ENCODE data around the gene B4GALT7.

B4GALT7 gene

DNA sequence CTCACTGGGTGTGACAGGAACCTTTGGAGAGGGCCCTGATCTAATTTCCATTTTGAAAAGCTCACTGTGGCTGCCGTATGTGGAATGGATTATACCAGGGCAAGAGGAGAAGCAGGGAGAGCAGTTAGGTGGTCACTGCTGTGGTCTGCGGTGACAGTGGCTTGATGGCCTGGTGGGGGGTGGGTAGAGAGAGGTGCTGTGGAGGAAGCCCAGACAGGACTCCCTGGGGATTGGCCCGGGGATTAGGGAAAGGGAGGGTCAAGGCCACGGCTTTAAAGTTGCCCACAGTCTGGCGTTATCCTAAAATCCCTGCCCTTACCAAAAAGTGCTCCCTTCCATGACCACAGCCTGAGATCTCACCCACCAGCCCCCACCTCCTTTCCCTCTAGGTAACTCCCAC, 4.7 kb downstream of the B4GALT7 start:
- H2AFZ ChIP-seq, result no peak overlapping the region
- H3K9ac ChIP-seq, result no peak overlapping the region
- peaks cover 21% of the 10 kb centered on the region for H3K4me1 ChIP-seq
- H3K4me2 ChIP-seq (ENCODE audit: low read length), result no peak overlapping the region
- TF ChIP-seq, protein P1, sequence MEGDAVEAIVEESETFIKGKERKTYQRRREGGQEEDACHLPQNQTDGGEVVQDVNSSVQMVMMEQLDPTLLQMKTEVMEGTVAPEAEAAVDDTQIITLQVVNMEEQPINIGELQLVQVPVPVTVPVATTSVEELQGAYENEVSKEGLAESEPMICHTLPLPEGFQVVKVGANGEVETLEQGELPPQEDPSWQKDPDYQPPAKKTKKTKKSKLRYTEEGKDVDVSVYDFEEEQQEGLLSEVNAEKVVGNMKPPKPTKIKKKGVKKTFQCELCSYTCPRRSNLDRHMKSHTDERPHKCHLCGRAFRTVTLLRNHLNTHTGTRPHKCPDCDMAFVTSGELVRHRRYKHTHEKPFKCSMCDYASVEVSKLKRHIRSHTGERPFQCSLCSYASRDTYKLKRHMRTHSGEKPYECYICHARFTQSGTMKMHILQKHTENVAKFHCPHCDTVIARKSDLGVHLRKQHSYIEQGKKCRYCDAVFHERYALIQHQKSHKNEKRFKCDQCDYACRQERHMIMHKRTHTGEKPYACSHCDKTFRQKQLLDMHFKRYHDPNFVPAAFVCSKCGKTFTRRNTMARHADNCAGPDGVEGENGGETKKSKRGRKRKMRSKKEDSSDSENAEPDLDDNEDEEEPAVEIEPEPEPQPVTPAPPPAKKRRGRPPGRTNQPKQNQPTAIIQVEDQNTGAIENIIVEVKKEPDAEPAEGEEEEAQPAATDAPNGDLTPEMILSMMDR (IDR thresholded peaks at IDR 0.05), result no peak
- H3K27me3 ChIP-seq (ENCODE audit: control insufficient read depth, insufficient read depth, low read length), result no peaks in the 10 kb centered on the region
- no peaks in the 10 kb centered on the region for H3K36me3 ChIP-seq (ENCODE audit: control insufficient read depth, insufficient read depth, low read length)
- no peak overlapping the region for H3K4me3 ChIP-seq (ENCODE audit: low read depth, low read length)
- H3K27ac ChIP-seq, result no peak overlapping the region
- no peaks in the 10 kb centered on the region for H3K9me3 ChIP-seq (ENCODE audit: control insufficient read depth, low read length)
- peaks cover 5% of the 10 kb centered on the region for H3K79me2 ChIP-seq

DNA sequence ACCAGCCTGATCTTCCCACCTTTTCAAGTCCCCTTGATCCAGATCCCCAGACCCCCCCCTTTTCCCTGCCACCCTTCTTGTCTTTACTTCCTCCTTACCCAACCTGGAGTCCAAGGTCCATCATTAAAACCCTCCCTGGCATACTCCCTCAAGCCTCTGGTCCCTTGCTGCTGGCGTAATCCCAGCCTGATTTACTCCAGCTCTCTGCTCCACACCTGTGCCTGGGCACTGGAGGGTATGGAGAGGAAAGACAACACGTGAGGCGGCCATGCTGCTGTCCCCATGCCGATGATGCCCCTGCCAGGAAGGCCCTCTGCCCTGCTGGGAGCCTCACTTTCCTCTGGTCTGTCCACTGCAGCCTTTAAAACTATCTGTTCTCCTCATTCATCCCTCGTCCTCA, 5.1 kb downstream of the B4GALT7 start:
- no peaks in the 10 kb centered on the region for H3K36me3 ChIP-seq (ENCODE audit: control insufficient read depth, insufficient read depth, low read length)
- TF ChIP-seq, protein P1 (IDR thresholded peaks at IDR 0.05), result no peak
- no peaks in the 10 kb centered on the region for H3K27me3 ChIP-seq (ENCODE audit: control insufficient read depth, insufficient read depth, low read length)
- peaks cover 21% of the 10 kb centered on the region for H3K4me1 ChIP-seq
- no peak overlapping the region for H3K4me3 ChIP-seq (ENCODE audit: low read depth, low read length)
- H3K79me2 ChIP-seq, result peaks cover 5% of the 10 kb centered on the region
- no peak overlapping the region for H3K27ac ChIP-seq
- H3K9ac ChIP-seq, result no peak overlapping the region
- H2AFZ ChIP-seq, result no peak overlapping the region
- H3K4me2 ChIP-seq (ENCODE audit: low read length), result no peak overlapping the region
- no peaks in the 10 kb centered on the region for H3K9me3 ChIP-seq (ENCODE audit: control insufficient read depth, low read length)

DNA sequence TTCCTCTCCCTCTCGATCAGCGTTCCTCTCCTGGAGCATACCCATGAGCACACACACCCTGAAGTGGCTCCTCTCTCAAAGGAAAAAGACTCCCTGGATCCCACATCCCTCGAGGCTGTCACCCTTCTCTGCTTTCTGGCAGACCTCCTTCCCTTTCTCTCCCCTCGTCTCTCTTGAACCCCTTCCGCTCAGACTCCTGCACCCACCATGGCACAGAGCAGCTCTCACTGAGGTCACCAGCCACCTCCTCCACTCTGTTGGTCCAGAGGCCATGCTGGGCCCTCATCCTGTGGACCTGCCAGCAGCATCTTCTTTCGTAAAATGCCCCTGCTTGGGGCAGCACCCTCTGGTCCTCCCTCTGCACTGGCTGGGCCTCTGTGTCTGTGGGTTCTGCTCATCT, 5.7 kb downstream of the B4GALT7 start:
- Histone ChIP-seq H3K9ac (no peak overlapping the region), H3K4me1 (peaks cover 20% of the 10 kb centered on the region), H3K4me3 (ENCODE audit: low read depth, low read length) (no peak overlapping the region), H3K36me3 (ENCODE audit: control insufficient read depth, insufficient read depth, low read length) (no peaks in the 10 kb centered on the region), H3K9me3 (ENCODE audit: control insufficient read depth, low read length) (no peaks in the 10 kb centered on the region), H3K79me2 (peaks cover 4% of the 10 kb centered on the region), H2AFZ (no peak overlapping the region), H3K27me3 (ENCODE audit: control insufficient read depth, insufficient read depth, low read length) (no peaks in the 10 kb centered on the region), H3K4me2 (ENCODE audit: low read length) (no peak overlapping the region), H3K27ac (no peak overlapping the region)
- TF ChIP-seq, protein P1 (IDR thresholded peaks at IDR 0.05), result no peak

DNA sequence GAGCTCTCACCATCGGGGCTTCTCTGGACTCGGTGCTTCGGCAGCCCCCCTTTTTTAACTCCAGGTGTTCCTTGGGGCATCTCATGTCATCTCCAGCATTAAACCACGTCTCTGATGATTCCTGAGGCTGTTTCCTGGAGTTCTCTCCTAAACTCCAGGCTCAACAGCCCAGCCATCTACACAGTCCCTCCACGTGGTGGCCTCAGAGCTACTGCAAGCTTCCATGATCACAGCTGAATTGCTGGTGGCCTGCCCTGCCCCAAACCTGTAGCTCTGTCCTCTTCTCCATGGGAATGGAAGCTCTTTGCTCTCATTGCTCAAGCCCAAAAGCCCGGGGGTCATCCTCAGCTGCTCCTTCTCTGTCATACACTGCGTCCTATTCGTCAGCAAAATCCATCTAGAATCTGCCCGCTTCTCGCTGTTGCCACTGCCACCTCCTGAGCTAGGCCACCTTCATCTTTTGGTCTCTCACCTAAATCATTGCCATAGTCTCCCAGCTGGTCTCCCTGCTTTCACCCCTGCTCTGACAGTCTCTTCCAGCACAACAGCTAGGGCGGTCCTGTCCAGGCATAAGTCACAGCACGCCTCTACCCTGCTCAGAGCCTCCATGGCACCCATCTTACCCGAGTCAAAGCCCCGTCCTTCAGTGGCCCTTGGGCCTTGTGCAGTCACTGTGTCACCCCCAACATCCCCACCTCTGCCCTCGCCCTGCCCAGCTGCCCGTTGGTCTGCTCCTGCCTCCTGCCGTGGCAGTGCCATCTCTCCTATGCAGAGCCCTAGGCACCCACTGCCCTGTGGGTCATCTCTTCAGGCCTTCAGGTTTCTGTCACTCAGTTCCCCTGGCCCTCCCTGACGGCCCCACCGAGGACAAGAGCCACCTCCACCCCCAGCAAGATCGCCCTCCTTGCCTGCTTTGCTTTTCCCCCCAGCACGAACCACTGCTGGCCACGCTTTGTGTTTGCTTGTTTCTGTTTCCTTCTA, 6.4 kb downstream of the B4GALT7 start:
- H3K9ac ChIP-seq, result no peak overlapping the region

More for the DNA sequence above, 6.4 kb downstream of the B4GALT7 start:
- Histone ChIP-seq H3K4me3 (ENCODE audit: low read depth, low read length) (no peak overlapping the region), H2AFZ (no peak overlapping the region), H3K27ac (no peak overlapping the region), H3K4me2 (ENCODE audit: low read length) (no peak overlapping the region), H3K4me1 (peaks cover 13% of the 10 kb centered on the region), H3K9me3 (ENCODE audit: control insufficient read depth, low read length) (no peaks in the 10 kb centered on the region), H3K79me2 (no peaks in the 10 kb centered on the region), H3K27me3 (ENCODE audit: control insufficient read depth, insufficient read depth, low read length) (no peaks in the 10 kb centered on the region), H3K36me3 (ENCODE audit: control insufficient read depth, insufficient read depth, low read length) (no peaks in the 10 kb centered on the region)
- TF ChIP-seq, protein P1 (IDR thresholded peaks at IDR 0.05), result no peak
